ENCODE data around the gene AQP12B.
"Not testable (repeated sequence)": the region's sequence is repeated elsewhere in the genome, so short reads cannot be mapped to it uniquely, and the experiment has no call there.

The AQP12B gene, protein sequence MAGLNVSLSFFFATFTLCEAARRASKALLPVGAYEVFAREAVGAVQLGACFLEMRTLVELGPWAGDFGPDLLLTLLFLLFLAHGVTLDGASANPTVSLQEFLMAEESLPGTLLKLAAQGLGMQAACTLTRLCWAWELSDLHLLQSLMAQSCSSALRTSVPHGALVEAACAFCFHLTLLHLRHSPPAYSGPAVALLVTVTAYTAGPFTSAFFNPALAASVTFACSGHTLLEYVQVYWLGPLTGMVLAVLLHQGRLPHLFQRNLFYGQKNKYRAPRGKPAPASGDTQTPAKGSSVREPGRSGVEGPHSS

DNA sequence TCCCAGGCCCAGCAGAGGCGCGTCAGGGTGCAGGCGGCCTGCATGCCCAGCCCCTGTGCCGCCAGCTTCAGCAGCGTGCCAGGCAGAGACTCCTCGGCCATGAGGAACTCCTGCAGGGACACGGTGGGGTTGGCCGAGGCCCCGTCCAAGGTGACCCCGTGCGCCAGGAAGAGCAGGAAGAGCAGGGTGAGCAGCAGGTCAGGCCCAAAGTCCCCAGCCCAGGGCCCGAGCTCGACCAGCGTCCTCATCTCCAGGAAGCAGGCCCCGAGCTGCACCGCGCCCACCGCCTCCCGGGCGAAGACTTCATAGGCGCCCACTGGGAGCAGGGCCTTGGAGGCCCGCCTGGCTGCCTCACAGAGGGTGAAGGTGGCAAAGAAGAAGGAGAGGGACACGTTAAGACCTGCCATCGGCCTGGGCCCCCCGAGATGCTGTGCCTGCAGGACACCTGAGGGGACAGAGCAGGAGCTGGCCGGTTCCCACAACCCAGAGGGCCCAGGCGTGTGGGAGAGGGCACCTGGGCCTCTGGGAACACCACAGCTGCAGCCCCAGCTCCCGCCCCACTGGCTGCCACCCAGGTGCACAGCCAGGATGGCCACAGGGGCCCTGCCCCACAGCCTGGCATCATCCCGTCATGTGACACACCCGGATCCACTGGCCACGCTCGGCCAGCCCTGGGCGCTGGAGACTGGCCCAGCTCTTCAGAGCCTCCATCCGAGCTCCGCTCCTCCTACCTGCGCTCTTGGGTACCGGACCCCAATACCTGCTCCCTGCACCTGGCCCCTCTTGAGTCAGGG, at the start of gene AQP12B:
AQP12B (minus strand) TSS at position 455 of the 794 bp plus-strand sequence; CDS start at position 407, 48 bp downstream.
- in situ Hi-C loops (cut with HindIII; ENCODE audit: low sequenced_read_pairs): not testable (repeated sequence)

DNA sequence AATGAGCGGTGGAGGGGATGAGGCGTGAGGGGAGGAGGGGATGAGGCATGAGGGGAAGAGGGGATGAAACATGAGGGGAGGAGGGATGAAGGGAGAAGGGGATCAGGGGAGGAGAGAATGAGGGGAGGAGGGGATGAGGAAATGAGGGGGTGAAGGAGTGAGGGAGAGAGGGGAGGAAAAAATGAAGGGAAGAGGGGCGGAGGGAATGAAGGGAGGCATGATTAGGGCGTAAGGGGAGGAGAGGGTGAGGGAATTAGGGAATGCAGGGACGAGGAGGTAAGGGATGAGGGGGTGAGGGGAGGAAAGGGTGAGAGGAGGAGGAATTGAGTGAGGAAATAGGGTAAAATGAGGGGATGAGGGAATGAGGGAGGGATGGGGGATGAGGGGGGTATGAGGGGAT, 49.5 kb upstream of the AQP12B start:
- in situ Hi-C loops (cut with HindIII; ENCODE audit: low sequenced_read_pairs): no loop called here

DNA sequence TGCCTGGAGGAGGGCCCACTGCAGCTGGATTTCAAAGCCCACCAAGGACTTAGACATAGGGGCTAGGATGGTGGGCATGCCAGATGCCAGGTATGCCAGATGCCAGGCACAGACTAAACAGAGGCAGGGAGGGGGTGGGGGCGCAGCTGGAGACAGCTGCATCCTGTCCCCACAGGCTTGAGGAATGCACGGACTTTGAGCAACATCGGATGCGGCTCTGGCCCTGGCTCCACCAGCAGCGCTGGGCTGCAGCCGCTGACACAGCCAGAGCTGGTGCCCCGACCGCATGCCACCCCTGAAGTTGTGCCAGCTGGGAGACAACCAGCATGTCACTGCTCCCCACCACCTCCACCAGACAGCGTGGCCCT, 48.5 kb upstream of the AQP12B start:
- in situ Hi-C loops (cut with HindIII; ENCODE audit: low sequenced_read_pairs): no loop called here

DNA sequence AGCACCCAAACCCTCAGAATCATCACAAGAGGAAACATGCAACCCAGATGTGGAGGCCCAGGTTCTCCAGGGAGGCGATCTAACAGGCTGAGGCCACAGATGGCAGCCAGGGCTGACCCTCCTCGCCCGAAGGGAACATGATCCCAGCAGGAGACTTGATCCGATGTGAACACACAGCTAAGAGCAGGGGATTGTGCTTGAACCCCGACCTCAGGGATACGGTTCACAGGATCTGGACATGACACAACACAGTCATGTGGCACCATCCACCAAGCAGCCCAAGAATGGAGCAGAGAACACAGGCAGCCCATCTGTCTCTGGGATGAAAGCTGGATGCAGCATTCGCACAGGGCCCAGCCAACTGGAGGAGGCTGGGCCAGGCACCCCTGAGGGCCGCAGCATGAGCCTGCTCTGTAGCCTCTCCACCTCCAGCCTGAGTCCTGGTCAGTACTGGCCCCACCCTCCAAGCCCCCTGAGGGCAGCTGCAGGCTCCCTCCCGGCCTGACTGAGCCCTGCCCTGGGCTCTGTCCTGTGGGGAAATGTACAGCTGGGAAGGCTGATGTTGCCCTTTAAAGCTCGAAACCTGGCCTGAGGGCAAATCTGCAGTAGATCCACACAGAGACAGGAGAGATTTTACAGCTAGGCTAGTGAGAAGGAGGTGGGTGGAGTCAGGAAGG, 48.0 kb upstream of the AQP12B start:
- in situ Hi-C loops (cut with HindIII; ENCODE audit: low sequenced_read_pairs): no loop called here

DNA sequence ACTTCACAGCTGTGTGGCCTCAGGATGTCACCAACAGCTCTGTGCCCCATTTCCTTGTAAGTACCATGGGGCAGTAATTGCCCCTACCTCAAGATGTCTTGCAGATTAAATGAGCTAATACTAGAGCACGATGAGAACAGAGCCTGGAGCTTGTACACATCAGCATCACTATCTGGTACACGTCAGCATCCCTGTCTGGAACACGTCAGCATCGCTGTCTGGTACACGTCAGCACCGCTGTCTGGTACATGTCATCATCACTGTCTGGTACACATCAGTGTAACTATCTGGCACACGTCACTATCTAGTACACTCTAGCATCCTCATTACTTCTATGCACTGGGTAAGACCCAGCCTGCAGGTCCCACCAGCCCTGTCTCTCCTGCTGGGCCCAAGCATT, 46.1 kb upstream of the AQP12B start:
- in situ Hi-C loops (cut with HindIII; ENCODE audit: low sequenced_read_pairs): no loop called here

DNA sequence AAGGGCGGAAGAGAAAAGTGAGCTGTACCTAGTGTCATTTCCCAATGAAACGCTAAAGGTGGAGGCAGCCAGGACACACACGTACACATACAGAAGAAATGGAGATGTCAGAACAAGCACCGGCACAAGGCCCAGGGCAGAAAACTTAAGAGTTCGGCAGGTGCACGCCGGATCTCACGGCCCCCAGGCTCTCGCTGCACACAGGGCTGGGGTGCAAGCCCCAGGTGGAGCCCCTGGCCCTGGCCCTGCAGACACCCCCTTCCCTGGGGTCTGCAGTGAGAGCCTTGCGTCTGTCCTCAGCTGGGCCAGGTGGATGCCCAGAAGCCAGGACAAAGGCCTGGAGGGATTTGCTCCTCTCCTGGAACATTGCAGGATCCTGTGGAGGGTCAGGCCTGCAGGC, 45.7 kb upstream of the AQP12B start:
- in situ Hi-C loops (cut with HindIII; ENCODE audit: low sequenced_read_pairs): no loop called here

DNA sequence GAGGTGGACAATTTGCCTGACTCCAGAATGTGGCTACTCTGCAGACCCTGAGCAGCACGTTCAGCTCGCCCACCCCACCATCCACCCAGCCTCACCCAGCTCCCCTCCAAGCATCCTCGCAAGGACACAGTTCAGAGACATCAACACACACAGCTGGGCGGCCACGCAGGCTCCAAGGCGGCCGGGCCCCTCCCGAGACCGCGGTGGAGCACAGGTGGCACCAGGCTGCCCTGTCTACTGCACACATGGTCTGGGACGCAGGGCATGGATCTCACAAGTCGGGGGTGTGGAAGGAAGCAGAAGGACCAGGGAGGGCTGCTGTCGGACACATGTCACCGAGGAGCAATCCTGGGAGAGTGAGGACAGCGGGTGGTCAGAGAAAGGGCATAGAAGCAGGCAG, 45.2 kb upstream of the AQP12B start:
- in situ Hi-C loops (cut with HindIII; ENCODE audit: low sequenced_read_pairs): no loop called here

DNA sequence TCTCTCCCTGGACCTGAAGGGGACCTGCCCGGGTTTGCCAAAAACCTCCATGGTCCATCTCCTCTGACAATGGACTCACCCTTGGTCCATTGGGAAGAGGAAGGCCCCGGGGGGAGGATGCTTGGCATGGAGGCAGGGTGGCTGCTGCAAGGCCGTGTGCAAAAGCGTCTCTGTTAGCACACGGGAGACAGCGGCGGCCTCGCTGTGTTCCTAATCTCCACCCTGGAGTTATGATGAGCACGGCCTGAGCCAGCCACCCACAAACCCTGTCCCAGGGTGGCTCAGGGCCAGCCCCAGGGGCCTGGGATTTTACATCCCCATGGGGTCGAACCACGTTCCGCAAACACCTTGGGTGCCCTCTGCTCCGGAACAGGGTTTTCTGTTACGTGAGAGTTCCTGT, 44.8 kb upstream of the AQP12B start:
- in situ Hi-C loops (cut with HindIII; ENCODE audit: low sequenced_read_pairs): no loop called here

DNA sequence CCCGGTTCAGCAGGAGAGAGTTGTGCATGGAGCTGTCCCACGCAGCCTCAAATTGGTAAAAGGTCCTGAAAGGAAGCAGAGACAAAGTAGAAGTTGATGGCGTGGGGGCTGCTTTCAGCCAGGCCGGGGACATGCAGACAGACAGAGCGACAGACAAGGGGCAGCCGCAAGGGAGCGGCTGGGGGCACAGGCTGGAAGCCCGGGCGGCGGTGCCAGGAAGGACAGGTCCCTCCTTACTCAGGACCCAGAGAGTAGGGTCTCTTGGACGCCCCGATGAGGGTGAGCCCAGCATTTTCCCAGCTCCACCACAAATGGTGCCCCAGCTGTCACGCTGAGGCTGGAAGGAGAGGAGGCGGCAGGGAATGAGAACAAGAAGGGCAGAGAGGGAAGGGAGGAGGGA, 44.2 kb upstream of the AQP12B start:
- in situ Hi-C loops (cut with HindIII; ENCODE audit: low sequenced_read_pairs): no loop called here

DNA sequence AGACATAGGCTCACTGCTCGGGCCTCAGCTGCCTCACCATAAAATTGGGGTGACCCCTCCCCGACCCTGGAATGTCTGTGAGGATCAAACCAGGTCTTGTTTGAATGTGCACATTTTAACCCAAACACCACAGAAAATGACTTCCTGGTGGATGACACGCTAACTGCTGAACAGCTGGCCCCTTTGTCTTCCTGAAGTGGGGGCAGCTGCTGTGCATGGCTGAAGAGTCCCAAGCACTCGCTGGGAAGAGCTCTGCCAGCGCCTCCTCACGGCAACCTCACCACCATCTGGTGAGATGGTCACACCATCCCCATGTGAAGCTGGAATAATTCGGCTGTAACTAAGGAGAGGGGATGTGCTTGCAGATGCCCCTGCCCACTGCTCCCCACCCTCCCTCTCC, 43.0 kb upstream of the AQP12B start:
- in situ Hi-C loops (cut with HindIII; ENCODE audit: low sequenced_read_pairs): no loop called here

DNA sequence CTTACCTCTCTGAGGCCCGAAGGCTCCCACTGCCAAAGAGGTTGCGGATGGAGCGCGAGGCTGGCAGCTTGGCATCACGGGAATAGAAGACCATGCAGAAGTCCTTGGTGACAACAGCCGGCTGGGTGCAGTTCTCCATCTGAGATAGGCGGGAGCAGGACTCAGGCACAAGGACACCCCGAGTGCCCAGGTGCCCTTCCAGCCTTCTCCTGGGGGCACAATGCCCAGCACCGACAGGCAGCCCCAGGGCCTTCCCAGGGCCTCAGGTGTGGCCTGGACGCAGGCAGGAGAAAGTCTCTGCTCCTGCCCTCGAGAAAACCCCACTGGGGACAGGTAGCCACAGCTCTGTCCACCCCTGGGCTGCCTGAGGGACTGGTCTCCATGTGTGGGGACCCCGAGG, 42.6 kb upstream of the AQP12B start:
- in situ Hi-C loops (cut with HindIII; ENCODE audit: low sequenced_read_pairs): no loop called here

DNA sequence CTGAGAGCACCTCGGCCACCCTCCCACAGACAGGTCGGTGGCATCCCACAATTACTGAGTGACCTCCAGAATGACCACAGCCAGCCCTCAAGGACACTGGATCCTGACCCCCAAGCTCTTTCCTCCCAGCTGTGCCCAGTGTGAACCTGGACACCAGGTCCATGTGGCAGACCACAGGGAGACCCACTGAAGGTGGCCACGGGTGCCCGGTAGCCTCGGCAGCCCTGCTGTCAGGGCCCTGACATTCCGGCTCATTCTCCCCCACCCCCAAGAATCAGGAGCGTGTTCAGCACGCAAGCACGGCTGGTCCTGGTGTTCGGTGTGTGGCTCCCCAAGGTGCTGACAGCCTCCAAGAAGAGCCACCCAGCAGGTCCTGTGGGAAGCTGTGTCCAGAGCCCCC, 41.7 kb upstream of the AQP12B start:
- in situ Hi-C loops (cut with HindIII; ENCODE audit: low sequenced_read_pairs): no loop called here

DNA sequence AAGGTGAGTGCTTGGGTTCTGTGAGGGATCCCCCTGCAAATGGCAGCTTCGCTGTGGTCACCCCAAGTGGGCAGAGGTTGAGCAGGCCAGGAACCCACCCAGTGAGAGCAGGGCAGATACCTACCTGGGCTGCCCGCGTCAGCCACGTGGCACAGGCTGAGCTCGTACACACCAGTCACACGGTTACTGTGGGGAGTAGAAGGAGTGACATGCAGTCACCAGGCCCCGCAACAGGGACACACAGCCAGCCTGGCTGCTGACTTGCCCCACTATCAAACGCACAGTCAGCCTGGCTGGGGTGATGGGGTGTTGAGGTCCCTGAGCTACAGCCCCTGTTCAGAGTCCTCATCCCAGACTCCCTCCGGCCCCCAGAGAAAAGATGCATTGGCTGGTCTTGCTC, 41.2 kb upstream of the AQP12B start:
- in situ Hi-C loops (cut with HindIII; ENCODE audit: low sequenced_read_pairs): no loop called here

DNA sequence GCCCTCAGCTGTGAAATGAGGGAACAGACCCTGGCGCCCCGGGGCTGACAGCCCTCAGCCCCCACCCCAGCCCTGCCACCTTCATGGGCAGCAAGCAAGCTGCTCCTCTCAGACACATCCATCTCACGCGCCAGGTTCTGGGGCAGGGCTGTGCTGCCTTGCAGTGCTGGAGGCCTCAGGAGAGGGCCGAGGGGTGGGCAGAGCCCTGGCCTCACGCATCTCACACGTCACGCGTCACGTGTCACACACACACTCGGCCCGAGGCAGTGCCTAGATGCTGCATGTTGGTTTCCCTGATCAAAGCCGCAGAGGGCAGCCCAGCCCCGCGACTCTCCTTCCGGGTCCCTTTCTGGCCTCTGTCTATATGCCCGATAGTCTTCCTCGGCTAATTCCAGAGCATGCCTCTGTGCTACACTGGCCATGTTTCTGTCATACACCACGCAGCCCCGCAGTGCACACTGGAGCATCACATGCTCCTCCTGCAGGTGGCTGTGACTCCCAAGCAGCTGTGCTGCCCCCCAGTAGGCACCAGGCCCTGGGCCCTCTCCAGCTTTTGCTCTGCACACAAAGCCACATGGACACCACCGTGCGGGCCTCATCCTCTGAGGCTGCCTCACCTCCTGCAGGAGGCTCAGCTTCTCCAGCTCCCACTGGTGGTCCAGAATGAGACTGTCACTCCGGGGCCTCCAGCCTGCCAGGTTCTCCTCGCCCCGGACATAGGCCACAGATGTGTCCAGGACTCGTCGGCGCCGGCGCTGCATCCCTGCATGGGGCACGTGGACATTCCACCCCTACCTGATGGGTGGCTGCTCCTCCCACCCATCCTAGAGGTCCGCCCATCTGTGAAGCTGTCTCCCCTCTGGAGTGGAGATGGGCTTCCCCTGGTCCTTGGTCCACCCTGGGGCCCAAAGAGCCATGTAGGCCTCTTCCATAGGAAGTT, 40.4 kb upstream of the AQP12B start:
- in situ Hi-C loops (cut with HindIII; ENCODE audit: low sequenced_read_pairs): no loop called here

DNA sequence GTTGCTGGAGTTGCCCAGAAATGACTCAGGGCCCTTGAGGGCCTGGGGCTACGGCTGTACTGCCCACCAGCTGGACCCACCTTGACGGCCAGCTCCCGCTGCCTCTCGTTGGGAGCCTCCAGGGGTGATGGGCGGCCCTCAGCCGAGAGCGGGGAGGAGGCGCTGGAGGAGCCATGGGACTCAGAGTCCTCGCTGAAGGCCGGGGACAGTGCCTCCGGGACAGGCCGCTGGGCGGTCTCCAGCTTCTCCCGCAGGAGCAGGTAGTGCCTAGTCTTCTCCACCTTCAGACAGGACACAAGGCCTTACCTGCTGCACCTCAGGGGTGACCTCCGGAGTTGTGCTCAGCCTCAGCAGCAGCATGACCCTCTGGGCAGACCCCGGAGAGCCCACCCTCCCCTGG, 39.7 kb upstream of the AQP12B start:
- in situ Hi-C loops (cut with HindIII; ENCODE audit: low sequenced_read_pairs): no loop called here

DNA sequence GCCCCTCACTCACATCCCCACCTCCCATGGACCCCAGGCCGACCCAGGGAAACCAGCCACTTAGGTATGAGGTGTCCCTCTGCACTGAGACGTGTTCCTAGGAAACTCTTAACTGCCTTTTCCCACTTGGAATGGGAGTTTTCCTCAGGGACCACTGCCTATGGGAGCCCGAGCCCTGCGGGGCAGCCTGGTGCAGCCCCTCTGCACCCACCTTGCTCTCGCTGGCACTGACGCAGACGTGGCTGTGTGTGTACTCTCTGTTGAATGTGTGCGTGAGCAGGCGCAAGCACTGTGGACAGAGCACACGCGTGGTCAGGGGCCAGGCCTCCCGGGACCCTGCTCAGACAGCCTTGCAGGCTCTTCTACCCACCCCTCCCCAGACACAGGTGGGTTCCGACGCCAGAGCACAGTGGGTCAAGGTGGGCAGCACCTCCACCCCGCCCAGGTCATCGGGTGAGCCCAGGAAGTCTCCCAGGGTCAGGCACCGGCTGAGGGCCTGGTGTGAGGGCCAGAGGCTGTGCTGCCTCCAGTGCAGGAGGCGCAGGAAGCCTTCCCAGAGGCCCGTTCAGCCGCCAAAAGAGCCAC, 39.0 kb upstream of the AQP12B start:
- in situ Hi-C loops (cut with HindIII; ENCODE audit: low sequenced_read_pairs): no loop called here

DNA sequence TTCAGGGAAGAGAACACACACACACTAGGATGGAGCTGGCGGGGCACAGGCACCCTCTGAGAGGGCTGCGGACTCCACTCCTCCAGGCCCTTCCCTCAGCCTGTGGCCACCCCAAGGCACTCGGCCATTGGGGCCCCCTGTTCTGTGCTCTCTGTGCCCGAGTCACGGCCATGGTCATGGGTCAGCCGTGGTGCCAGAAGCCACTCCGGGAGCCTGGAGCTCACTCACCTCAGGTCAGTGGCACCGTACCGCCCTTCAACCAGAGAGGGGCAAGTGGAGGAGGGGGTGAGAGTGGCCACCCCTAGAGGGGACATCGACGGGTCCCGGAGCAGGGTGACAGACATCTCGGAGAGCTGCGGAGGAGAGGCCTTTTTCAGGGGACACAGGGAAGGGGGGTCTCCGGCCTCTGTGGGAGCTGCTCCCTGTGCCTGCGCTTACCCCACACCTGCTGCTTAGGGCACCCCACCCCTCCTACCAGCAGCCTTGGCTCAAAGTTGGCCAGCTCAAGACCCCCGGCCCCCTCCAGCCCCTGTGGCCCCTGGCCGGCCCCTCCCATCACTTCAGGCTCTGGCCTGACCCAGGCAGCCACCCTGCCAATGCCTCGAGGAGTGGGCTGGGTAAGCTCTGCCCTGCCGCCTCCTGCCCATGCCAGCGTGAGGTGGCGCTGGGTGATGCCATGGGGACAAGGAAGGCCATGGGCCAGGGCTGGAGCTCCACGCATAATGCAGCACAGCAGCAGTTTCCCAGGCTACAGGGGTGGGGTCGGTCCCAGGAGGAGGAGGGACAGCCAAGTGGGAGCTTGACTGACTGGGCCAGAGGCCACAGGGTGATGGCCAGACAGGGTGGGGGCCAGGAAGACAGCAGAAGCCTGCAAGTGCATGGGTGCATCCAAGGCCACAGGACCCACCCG, 38.3 kb upstream of the AQP12B start:
- in situ Hi-C loops (cut with HindIII; ENCODE audit: low sequenced_read_pairs): no loop called here

DNA sequence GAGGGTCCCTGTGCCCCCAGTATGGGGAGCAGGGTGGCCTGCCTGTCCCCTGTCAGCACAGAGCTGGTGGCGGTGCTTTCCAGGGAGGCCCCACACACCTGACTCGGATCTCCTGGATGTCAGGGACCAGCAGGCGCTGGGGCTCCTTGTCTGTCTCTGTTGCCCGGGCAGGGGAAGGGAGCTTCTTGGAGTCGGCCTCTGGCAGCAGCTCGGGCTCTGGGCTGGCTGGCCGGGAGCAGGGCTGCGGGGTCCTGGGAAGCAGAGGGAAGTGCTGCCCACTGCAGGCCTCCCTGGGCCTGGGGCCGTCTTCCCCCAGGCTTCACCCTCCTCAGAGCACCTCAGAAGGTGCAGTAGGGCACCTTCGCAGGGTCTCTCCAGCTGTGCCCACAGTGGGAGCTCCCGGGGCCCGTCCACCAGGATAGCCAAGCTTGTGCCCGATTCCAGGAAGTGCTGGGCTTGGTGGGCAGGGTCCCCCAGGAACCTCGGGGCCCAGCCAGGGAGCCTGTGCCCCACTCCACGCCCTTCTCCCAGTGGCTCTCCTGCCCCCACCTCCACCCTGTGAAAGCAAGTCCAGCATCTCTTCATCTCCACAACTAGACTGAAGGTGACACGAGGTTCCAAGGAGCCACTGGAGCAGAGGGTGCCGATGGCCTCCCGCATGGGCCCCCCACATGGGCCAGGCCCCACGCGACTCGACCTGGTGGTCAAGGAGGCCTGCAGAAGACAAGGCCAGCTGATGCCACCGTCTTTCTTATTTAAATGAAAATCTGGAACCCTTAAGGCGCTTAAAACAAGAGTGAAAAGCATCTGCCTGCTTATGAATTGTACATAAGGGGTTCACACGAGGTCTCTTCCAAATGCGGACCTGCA, 37.2 kb upstream of the AQP12B start:
- in situ Hi-C loops (cut with HindIII; ENCODE audit: low sequenced_read_pairs): no loop called here

Data from endothelial cell of hepatic sinusoid (primary cell).